Glomerular endothelial cell (primary cell): ENCODE data around the gene ARMC5. TPM values are rescaled to one million over a fixed set of nuclear protein-coding genes. Genes with fewer than 3 reads are reported as not detected.
A peak's percentile ranks its signal among the peaks of the same experiment; 100 is the strongest.

Source experiments
- DNase-seq: peaks from one replicate; pipeline ENCODE4 v3.0.0-alpha.2; 2011; ENCODE audit warnings: low read depth, low spot score; ENCODE audit errors: extremely low read depth
- total RNA-seq: library from RNA; depleted of rRNA; stranded (reverse); fragments of >200 nt; gene quantifications from 2 replicates; pipeline ENCODE4 v1.2.3, GENCODE V29; 2015

ARMC5 gene
- total RNA-seq, 1 donor from 2014 or later, result 20.1 TPM

- no peak for DNase-seq
Observed at GRCh38 chr16:31460582-31461002, 1.3 kb downstream of the ARMC5 start.

DNA sequence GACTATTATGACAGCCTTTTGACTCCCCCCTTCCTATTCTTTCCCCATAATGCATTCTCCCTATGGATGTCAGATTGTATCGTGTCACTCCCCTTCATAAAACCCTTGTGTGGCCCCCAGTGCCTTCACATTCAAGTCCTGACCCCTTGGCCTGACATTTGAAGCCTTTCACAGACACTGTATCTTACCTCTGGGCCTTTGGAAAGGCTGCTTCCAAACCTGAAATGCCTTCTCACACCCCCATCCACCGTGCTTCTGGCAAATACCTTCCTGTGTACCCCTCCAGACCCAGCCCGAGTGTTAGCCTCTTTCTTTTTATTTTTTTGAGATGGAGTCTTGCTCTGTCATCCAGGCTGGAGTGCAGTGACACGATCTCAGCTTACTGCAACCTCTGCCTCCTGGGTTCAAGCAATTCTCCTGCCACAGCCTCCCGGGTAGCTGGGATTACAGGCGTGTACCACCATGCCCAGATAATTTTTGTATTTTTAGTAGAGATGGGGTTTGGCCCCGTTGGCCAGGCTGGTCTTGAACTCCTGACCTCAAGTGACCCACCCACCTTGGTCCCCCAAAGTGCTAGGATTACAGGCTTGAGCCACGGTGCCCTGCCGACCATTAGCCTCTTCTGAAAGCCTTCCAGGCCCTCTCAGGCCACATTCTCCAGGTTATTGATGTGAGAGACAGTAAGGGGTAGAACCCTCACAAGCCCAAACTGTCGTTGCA, 2.1 kb downstream of the ARMC5 start:
- DNase-seq, result no peak

- DNase-seq, result no peak
Observed at GRCh38 chr16:31461921-31462804, 2.9 kb downstream of the ARMC5 start.

GRCh38 chr16:31464348-31464769, 5.1 kb downstream of the ARMC5 start:
- no peak for DNase-seq

DNA sequence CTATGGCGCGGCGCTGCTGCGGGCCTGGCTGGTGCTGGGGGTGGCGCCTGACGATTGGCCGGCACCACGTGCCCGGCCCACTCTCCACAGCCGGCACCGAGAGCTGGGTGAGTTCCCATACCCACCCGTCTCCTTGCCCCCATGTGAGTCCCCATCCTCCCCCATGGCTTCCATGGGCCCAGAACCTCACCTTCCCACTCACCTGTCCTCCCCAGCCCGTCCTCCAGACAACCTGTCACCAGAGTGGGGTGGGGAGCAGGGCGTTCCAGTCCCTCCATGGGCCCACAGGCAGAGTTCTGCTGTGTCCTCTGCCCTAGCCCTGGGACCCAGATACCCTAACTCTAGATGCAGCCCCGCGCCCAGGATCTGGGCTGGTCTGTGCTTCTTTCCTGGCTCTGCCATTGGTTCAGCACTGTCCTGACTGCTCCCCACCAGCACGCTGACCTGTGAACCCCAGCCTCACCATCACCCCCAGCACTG, 5.5 kb downstream of the ARMC5 start:
- no peak for DNase-seq

GRCh38 chr16:31465788-31466370, 6.6 kb downstream of the ARMC5 start:
- no peak for DNase-seq

GRCh38 chr16:31466381-31466841, 7.1 kb downstream of the ARMC5 start:
- DNase-seq, result no peak

GRCh38 chr16:31467151-31467773, 8.0 kb downstream of the ARMC5 start:
- DNase-seq, result no peak

DNA sequence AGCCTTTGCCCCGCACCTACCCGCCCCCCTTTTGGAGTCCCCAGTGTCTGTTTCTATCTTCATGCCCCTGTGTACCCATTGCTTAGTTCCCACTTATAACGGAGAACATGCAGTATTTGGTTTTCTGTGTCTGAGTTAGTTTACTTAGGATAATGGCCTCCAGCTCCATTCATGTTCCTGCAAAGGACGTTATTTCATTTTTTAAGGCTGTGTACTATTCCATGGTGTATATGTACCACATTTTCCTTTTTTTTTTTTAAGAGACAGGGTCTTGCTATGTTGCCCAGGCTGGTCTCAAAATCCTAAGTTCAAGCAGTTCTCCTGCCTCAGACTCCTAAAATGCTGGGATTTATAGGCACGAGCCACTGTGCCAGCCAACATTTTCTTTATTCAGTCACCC, 8.6 kb downstream of the ARMC5 start:
- DNase-seq, result no peak

DNA sequence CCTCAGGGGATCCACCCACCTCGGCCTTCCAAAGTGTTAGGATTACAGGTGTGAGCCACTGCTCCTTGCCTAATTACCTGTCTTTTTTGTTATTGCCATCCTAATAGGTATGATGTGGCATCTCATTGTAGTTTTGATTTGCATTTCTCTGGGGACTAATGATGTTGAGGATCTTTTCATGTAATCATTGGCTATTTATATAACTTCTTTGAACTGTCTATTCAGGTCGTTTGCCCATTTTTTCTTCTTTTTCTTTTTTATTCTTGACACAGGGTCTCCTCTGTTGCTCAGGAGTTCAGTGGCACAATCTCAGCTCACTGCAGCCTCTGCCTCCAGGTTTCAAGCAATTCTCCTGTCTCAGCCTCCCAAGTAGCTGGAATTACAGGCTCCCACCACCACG, 11.3 kb downstream of the ARMC5 start:
- DNase-seq, result no peak

GRCh38 chr16:31471241-31471874, 12.1 kb downstream of the ARMC5 start:
- DNase-seq, result no peak

- DNase-seq, result no peak
Observed at GRCh38 chr16:31471875-31472708, 12.8 kb downstream of the ARMC5 start, which contains the start of gene TGFB1I1. TSS of gene TGFB1I1 (plus strand) at chr16:31472152. CDS start at chr16:31472189, 37 bp downstream.

- peak; percentile 62 for DNase-seq
Observed at GRCh38 chr16:31472709-31473203, 13.5 kb downstream of the ARMC5 start.

DNA sequence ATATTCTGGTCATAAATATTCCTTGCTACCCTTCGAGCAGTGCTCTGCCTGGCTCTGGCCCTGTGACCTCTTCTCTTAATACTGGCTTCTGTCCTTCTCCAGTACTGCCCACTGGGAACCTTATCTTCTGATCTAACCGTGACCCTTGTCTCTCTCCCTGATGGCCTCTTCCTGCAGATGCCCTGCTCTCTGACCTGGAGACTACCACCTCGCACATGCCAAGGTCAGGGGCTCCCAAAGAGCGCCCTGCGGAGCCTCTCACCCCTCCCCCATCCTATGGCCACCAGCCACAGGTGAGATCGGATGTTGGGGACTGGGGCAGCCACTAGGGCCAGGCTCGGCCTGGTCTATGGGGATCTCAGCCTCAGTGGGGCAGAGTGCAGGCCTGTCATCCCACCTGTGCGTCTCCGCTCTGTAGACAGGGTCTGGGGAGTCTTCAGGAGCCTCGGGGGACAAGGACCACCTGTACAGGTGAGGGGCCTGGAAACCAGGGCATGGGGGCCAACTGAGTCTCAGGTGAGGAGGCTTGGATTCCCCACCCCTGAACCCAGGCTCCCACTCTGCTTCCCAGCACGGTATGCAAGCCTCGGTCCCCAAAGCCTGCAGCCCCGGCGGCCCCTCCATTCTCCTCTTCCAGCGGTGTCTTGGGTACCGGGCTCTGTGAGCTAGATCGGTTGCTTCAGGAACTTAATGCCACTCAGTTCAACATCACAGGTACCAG, 14.1 kb downstream of the ARMC5 start:
- no peak for DNase-seq

DNA sequence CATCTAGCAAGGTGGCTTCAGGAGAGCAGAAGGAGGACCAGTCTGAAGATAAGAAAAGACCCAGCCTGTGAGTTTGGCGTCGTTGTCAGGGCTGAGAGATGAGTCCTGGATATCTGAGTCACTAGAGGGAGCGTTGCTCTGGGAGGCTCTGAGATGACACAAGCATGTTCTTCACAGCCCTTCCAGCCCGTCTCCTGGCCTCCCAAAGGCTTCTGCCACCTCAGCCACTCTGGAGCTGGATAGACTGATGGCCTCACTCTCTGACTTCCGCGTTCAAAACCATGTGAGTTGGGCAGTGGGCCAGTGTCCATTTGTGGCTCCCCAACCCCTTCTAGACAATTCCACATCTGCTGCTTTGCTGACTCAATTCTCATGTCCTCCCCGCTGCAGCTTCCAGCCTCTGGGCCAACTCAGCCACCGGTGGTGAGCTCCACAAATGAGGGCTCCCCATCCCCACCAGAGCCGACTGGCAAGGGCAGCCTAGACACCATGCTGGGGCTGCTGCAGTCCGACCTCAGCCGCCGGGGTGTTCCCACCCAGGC, 14.9 kb downstream of the ARMC5 start:
- no peak for DNase-seq

DNA sequence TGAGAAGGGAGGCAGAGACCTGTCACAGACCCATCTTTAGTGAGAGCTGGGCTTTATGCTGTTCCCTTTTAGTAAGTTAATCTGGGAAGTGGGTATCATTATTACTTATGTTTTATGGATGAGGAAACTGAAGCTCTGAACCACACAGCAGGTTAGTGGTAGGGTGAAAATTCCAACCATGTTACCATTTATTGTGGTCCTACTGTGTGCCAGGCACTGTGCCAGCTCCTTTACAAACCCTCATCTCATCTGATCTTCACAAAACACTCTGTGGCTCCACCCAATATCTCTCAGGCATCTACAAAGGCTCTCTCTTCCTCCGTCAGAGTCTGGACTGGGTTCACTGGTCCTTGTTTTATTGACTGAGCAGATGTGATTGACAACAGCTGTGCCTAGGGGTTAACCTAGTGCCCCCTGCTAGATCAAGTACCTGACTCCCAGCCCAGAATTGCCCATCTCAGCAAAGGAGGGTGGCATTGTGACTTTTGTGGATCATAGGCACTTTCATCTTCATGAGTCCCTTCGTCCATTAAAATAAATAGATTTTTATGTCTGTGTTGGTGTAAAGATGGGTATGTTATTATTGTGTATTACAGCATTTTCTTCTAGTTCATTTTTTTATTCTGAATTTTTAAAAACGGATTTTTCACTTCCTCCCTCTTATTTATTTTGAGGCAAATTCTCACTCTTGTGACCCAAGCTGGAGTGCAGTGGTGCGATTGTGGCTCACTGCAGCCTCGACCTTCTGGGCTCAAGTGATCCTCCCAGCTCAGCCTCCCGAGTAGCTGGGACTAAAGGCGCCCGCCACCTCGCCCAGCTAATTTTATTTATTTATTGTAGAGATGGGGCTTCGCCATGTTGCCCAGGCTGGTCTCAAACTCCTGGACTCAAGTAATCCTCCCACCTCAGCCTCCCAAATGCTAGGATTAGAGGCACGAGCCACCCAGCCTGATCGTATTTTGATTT, 15.8 kb downstream of the ARMC5 start:
- DNase-seq, result no peak

- DNase-seq, result no peak
Observed at GRCh38 chr16:31475946-31476302, 16.6 kb downstream of the ARMC5 start.
